H1 (cell line): Measurements from ENCODE around the gene SBF2. TPM values are rescaled to one million over a fixed set of nuclear protein-coding genes. Genes with fewer than 3 reads are reported as not detected.

Experiments
- CTCF ChIA-PET: fragments of 300-600 bp; sonication (Branson Sonifier 250); formaldehyde crosslinking; loops from one replicate; lab custom pipeline; 2021; ENCODE audit not compliant: partially characterized antibody; lab: Charles Lee
- POLR2A ChIA-PET: fragments of 300-600 bp; sonication (Branson Sonifier 250); formaldehyde crosslinking; loops from one replicate; lab custom pipeline; 2021; ENCODE audit warnings: inconsistent platforms; ENCODE audit not compliant: partially characterized antibody; lab: Charles Lee
- DNase-seq, 2 experiments: peaks; one replicate each; pipeline versions ENCODE4 v3.0.0 to v3.0.0-alpha.2; 2010 to 2022; ENCODE audit warnings: low spot score in 2 of 2, low read depth in 1 of 2, mixed read lengths in 1 of 2
- FAIRE-seq: peaks from 2 replicates; lab custom pipeline; 2011; peaks lifted over from hg19 to GRCh38; lab: Jason Lieb, UNC
- H2AFZ ChIP-seq: 2 replicates; pipeline ENCODE4 v1.8.1; 2012; ENCODE audit warnings: low read length, inconsistent platforms
- H2AK5ac ChIP-seq: 2 replicates; pipeline ENCODE4 v1.6.1; 2013; ENCODE audit warnings: low read depth, low read length
- H2BK120ac ChIP-seq: replicated peaks from 2 replicates; pipeline ENCODE3; 2013; ENCODE audit warnings: low read depth, low read length, inconsistent platforms
- H2BK12ac ChIP-seq: 2 replicates; pipeline ENCODE4 v1.6.1; 2013; ENCODE audit warnings: low read depth, low read length
- H2BK15ac ChIP-seq: 2 replicates; pipeline ENCODE4 v1.6.1; 2013; ENCODE audit warnings: low read length
- H2BK20ac ChIP-seq: 2 replicates; pipeline ENCODE4 v1.6.1; 2013; ENCODE audit warnings: low read length
- H2BK5ac ChIP-seq: 2 replicates; pipeline ENCODE4 v1.6.1; 2013; ENCODE audit warnings: low read depth, low read length
- H3K14ac ChIP-seq: 2 replicates; pipeline ENCODE4 v1.6.1; 2013; ENCODE audit warnings: inconsistent platforms; ENCODE audit not compliant: insufficient read length
- H3K18ac ChIP-seq: 2 replicates; pipeline ENCODE4 v1.6.1; 2013; ENCODE audit warnings: low read length; ENCODE audit errors: extremely low read depth
- H3K23ac ChIP-seq: 2 replicates; pipeline ENCODE4 v1.6.1; 2013; ENCODE audit warnings: inconsistent platforms; ENCODE audit not compliant: insufficient read length
- H3K23me2 ChIP-seq: 2 replicates; pipeline ENCODE4 v1.6.1; 2013; ENCODE audit warnings: low read depth, low read length
- H3K27ac ChIP-seq: 2 replicates; pipeline ENCODE4 v1.6.1; 2011; ENCODE audit warnings: low read depth, low read length, inconsistent platforms
- H3K27me3 ChIP-seq, 4 experiments: replicated peaks in 1 of 4; 1 replicate in 1 of 4; 2 replicates in 3 of 4; pipeline versions ENCODE4 v1.6.1 to v1.8.1; 2011 to 2013; ENCODE audit warnings: low read length in 3 of 4, mild to moderate bottlenecking in 3 of 4, inconsistent platforms in 2 of 4, mixed read lengths in 2 of 4, moderate library complexity in 1 of 4; ENCODE audit not compliant: control insufficient read depth in 3 of 4, insufficient read depth in 3 of 4; ENCODE audit errors: extremely low read depth in 1 of 4
- H3K36me3 ChIP-seq, 4 experiments: 2 replicates each; pipeline versions ENCODE4 v1.6.1 to v1.8.1; 2011 to 2013; ENCODE audit warnings: mild to moderate bottlenecking in 4 of 4, low read length in 3 of 4, moderate library complexity in 2 of 4, control low read depth in 1 of 4, inconsistent platforms in 1 of 4; ENCODE audit not compliant: insufficient read depth in 4 of 4, control insufficient read depth in 2 of 4
- H3K4ac ChIP-seq: replicated peaks from 2 replicates; pipeline ENCODE3; 2013; ENCODE audit warnings: low read length, low read depth, mixed read lengths, inconsistent platforms; ENCODE audit not compliant: insufficient read length
- H3K4me1 ChIP-seq, 4 experiments: replicated peaks in 1 of 4; 1 replicate in 1 of 4; 2 replicates in 3 of 4; pipeline versions ENCODE4 v1.6.1 to v1.8.1; 2011 to 2013; ENCODE audit warnings: low read length in 3 of 4, inconsistent platforms in 2 of 4, mixed read lengths in 1 of 4; ENCODE audit not compliant: insufficient read depth in 4 of 4, control insufficient read depth in 3 of 4
- H3K4me2 ChIP-seq, 2 experiments: 2 replicates each; pipeline versions ENCODE4 v1.6.1 to v1.8.1; 2011 to 2013; ENCODE audit warnings: low read depth in 2 of 2, low read length in 2 of 2, control low read depth in 1 of 2, inconsistent platforms in 1 of 2, mild to moderate bottlenecking in 1 of 2; ENCODE audit not compliant: insufficient read depth in 1 of 2
- H3K4me3 ChIP-seq, 4 experiments: fragments of 200-600, 300-600 bp in 1 of 4; sonication (generic), shearing (Covaris generic), sonication (Bioruptor Twin) in 1 of 4; 2 replicates each; pipeline versions ENCODE4 v1.5.1 to v1.8.1; 2011 to 2016; ENCODE audit warnings: low read length in 4 of 4, low read depth in 3 of 4, control low read depth in 2 of 4, inconsistent platforms in 2 of 4, mild to moderate bottlenecking in 2 of 4, mixed read lengths in 1 of 4, moderate library complexity in 1 of 4; ENCODE audit not compliant: insufficient read depth in 2 of 4; ENCODE audit errors: extremely low read depth in 1 of 4
- H3K56ac ChIP-seq: replicated peaks from 2 replicates; pipeline ENCODE3; 2013; ENCODE audit warnings: low read depth, mild to moderate bottlenecking, mixed read lengths, low read length, inconsistent platforms; ENCODE audit not compliant: insufficient read length
- H3K79me1 ChIP-seq: 2 replicates; pipeline ENCODE4 v1.6.1; 2013; ENCODE audit warnings: low read depth, low read length, control low read depth
- H3K79me2 ChIP-seq, 2 experiments: 2 replicates each; pipeline versions ENCODE4 v1.6.1 to v1.8.1; 2012 to 2013; ENCODE audit warnings: low read length in 2 of 2, mild to moderate bottlenecking in 2 of 2, inconsistent platforms in 1 of 2; ENCODE audit not compliant: insufficient read depth in 2 of 2, control insufficient read depth in 1 of 2
- H3K9ac ChIP-seq, 4 experiments: replicated peaks in 1 of 4; 1 replicate in 1 of 4; 2 replicates in 3 of 4; pipeline versions ENCODE4 v1.6.1 to v1.8.1; 2011 to 2013; ENCODE audit warnings: low read depth in 3 of 4, low read length in 3 of 4, control low read depth in 2 of 4, mild to moderate bottlenecking in 2 of 4, moderate library complexity in 2 of 4, inconsistent platforms in 1 of 4; ENCODE audit errors: extremely low read depth in 1 of 4
- H3K9me3 ChIP-seq, 2 experiments: 2 replicates each; pipeline versions ENCODE4 v1.6.1 to v1.8.1; 2012 to 2013; ENCODE audit warnings: mild to moderate bottlenecking in 2 of 2, moderate library complexity in 2 of 2, control low read depth in 1 of 2, inconsistent platforms in 1 of 2, low read depth in 1 of 2, low read length in 1 of 2, mixed read lengths in 1 of 2; ENCODE audit not compliant: insufficient read depth in 2 of 2
- H4K20me1 ChIP-seq, 2 experiments: replicated peaks in 1 of 2; 2 replicates each; pipeline versions ENCODE3 to v1.8.1; 2011 to 2013; ENCODE audit warnings: inconsistent platforms in 2 of 2, low read length in 2 of 2, mild to moderate bottlenecking in 1 of 2; ENCODE audit not compliant: insufficient read depth in 2 of 2, control insufficient read depth in 1 of 2
- H4K5ac ChIP-seq: 2 replicates; pipeline ENCODE4 v1.6.1; 2013; ENCODE audit warnings: low read length, low read depth, mixed read lengths, inconsistent platforms; ENCODE audit not compliant: insufficient read length
- H4K8ac ChIP-seq: 2 replicates; pipeline ENCODE4 v1.8.0; 2013; ENCODE audit warnings: mild to moderate bottlenecking, moderate library complexity, low read length, inconsistent platforms; ENCODE audit not compliant: insufficient read depth; ENCODE audit errors: extremely low read depth
- H4K91ac ChIP-seq: replicated peaks from 2 replicates; pipeline ENCODE3; 2013; ENCODE audit warnings: low read length, mixed read lengths, inconsistent platforms; ENCODE audit not compliant: insufficient read length
- ASH2L ChIP-seq: fragments of 200-600, 300-600 bp; sonication (generic); IDR thresholded peaks from one replicate; pipeline ENCODE4 v1.7.1; 2017; ENCODE audit warnings: low read length
- CHD1 ChIP-seq: IDR thresholded peaks from 2 replicates; pipeline ENCODE4 v1.6.1; 2012; ENCODE audit warnings: low read depth, low read length, improper control_type of control experiment
- E2F6 ChIP-seq: IDR thresholded peaks from 2 replicates; pipeline ENCODE4 v1.6.1; 2012; ENCODE audit warnings: inconsistent platforms
- MAFK ChIP-seq: IDR thresholded peaks from 2 replicates; pipeline ENCODE4 v1.6.1; 2012; ENCODE audit warnings: low read depth, mild to moderate bottlenecking, improper control_type of control experiment, low read length
- WGBS, 2 experiments: shearing (Covaris generic) in 1 of 2; methylation state at CpG; one replicate each; pipeline versions ENCODE4 v1.1.6 to v1.1.7; 2013 to 2015; ENCODE audit warnings: low lambda C conversion rate in 2 of 2, mixed read lengths in 2 of 2, inconsistent platforms in 1 of 2, low coverage in 1 of 2, missing lambda C conversion rate in 1 of 2; ENCODE audit not compliant: insufficient replicate concordance in 2 of 2, insufficient coverage in 1 of 2, insufficient read length in 1 of 2; ENCODE audit errors: extremely low coverage in 1 of 2, missing lambda C conversion rate in 1 of 2; 5-methylcytosine and 5-hydroxymethylcytosine counted together
- polyA plus RNA-seq, 7 experiments: library from polyadenylated mRNA; depleted of rRNA in 3 of 7; stranded (reverse) in 5 of 7; unstranded in 2 of 7; fragments of >200 nt in 5 of 7; fragments of 200-250 nt in 2 of 7; gene quantifications; 1 replicate in 5 of 7; 2 replicates in 1 of 7; 4 replicates in 1 of 7; pipeline versions ENCODE4 v1.2.1 to v1.2.3, GENCODE V29; 2011 to 2013; ENCODE audit warnings: missing spikeins in 2 of 7, mixed read lengths in 2 of 7
- total RNA-seq: library from RNA; stranded (reverse); fragmentation: NEBNext Ultra II Directional; extraction: Animal tissue kit (Norgen Biotek cat#: 25700); gene quantifications from 2 replicates; pipeline ENCODE4 v1.2.1, GENCODE V29; 2021

SBF2 gene
- total and polyA plus RNA-seq, 2 of the 8 experiments (the other 6 are each of a cell fraction or from before 2014, with no cell fraction given), result 36.7 to 50.5 TPM

DNA sequence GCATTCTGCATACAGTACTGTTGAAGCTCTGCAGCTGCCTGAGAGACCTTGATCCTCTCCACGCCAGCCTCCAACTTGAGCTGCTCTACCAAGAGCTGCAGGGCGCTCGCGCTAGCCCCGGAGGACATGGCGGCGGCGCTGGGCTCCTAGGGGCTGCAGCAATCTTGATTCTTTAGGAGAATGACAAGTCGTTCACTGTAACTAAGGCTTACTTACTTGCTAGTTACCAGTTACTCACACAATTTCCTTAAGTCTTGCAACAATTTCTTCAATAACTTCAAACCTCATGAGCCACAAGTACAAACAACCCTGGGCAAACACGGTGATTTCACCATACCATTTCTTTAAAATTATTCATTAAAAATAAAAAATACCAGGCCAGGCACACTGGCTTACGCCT lies 21.9 kb downstream of the SBF2 start:
- 89% methylated on average over 11 of the region's 11 CpGs; no CpG with 5 or more reads in 1 of the 2 experiments for WGBS, 2 experiments
- Histone ChIP-seq H2BK120ac (no peak overlapping the region), H3K4ac (no peak overlapping the region), H3K9ac (no peak overlapping the region), H4K8ac (no peak overlapping the region), H3K4me1 (no peaks in the 10 kb centered on the region; a peak in 1 of 7 replicates), H3K14ac (no peak overlapping the region), H4K20me1 (no peaks in the 10 kb centered on the region), H3K36me3 (no peaks in the 10 kb centered on the region), H2BK12ac (no peak overlapping the region), H3K4me3 (no peak overlapping the region), H3K23me2 (no peaks in the 10 kb centered on the region), H3K79me2 (peaks cover 0 to 40% of the 10 kb centered on the region in 2 experiments; a peak in 2 of 4 replicates), H2BK20ac (no peak overlapping the region), H2BK15ac (no peak overlapping the region), H3K27me3 (no peaks in the 10 kb centered on the region), H3K23ac (no peak overlapping the region), H4K5ac (no peak overlapping the region), H3K56ac (no peak overlapping the region), H2AFZ (no peak overlapping the region), H4K91ac (no peak overlapping the region), H2BK5ac (no peak overlapping the region), H3K27ac (no peak overlapping the region), H3K79me1 (no peaks in the 10 kb centered on the region), H3K4me2 (no peak overlapping the region), H2AK5ac (no peak overlapping the region), H3K18ac (no peak overlapping the region), H3K9me3 (no peaks in the 10 kb centered on the region)
- TF ChIP-seq CHD1 (no peak), ASH2L (no peak), MAFK (no peak), E2F6 (no peak)
- ChIA-PET CTCF (interaction anchor here (1.2 kb wide), 1 partner anchor 36 kb away, joined by 4 read pairs; no protein-coding TSS in a partner anchor), POLR2A (no interaction called here)
- DNase-seq (no peak), FAIRE-seq (no peak)
